Loucy (cell line): Measurements from ENCODE around the gene MOK.

Source experiments
- H2AFZ ChIP-seq: fragments of 200-600 bp; sonication (generic); 2 replicates; pipeline ENCODE4 v1.6.0; 2016; ENCODE audit warnings: antibody characterized with exemption, mild to moderate bottlenecking, low read length, moderate library complexity
- H3F3A ChIP-seq: fragments of 200-600 bp; 2 replicates; pipeline ENCODE4 v1.6.0; 2016; ENCODE audit warnings: antibody characterized with exemption, low read depth, mild to moderate bottlenecking
- H3K27me3 ChIP-seq: fragments of 200-600 bp; sonication (generic); 2 replicates; pipeline ENCODE4 v1.6.1; 2014; ENCODE audit warnings: low read length, mild to moderate bottlenecking; ENCODE audit not compliant: insufficient read depth, poor library complexity, severe bottlenecking
- H3K36me3 ChIP-seq: fragments of 200-600 bp; sonication (generic); 2 replicates; pipeline ENCODE4 v1.6.1; 2016; ENCODE audit warnings: low read length; ENCODE audit not compliant: insufficient read depth
- H3K4me1 ChIP-seq: fragments of 200-600 bp; sonication (generic); 2 replicates; pipeline ENCODE4 v1.5.1; 2014; ENCODE audit warnings: low read length, mild to moderate bottlenecking; ENCODE audit not compliant: insufficient read depth, poor library complexity, severe bottlenecking
- H3K4me2 ChIP-seq: fragments of 200-600 bp; sonication (generic); 2 replicates; pipeline ENCODE4 v1.6.0; 2014; ENCODE audit warnings: antibody characterized with exemption, low read length, low read depth, mild to moderate bottlenecking; ENCODE audit not compliant: poor library complexity, severe bottlenecking
- H3K4me3 ChIP-seq: fragments of 200-600 bp; sonication (generic); 2 replicates; pipeline ENCODE4 v1.5.1; 2014; ENCODE audit warnings: low read length, mild to moderate bottlenecking, mixed read lengths; ENCODE audit not compliant: poor library complexity, severe bottlenecking
- H3K79me2 ChIP-seq: fragments of 200-600 bp; sonication (generic); 2 replicates; pipeline ENCODE4 v1.6.1; 2014; ENCODE audit warnings: low read length; ENCODE audit not compliant: insufficient read depth
- H3K9ac ChIP-seq: fragments of 200-600 bp; sonication (generic); 2 replicates; pipeline ENCODE4 v1.6.0; 2014; ENCODE audit warnings: mild to moderate bottlenecking, low read depth, low read length, moderate library complexity; ENCODE audit not compliant: poor library complexity, severe bottlenecking
- H3K9me2 ChIP-seq: fragments of 200-600 bp; sonication (generic); replicated peaks from 2 replicates; pipeline ENCODE4 v1.6.1; 2016; ENCODE audit warnings: low read depth, low read length, mixed read lengths
- H3K9me3 ChIP-seq: fragments of 200-600 bp; sonication (generic); 2 replicates; pipeline ENCODE4 v1.6.1; 2014; ENCODE audit warnings: mild to moderate bottlenecking, antibody characterized with exemption, low read length, low read depth; ENCODE audit not compliant: insufficient read depth
- H4K20me1 ChIP-seq: fragments of 200-600 bp; sonication (generic); 2 replicates; pipeline ENCODE4 v1.6.0; 2014; ENCODE audit warnings: antibody characterized with exemption, low read length, mild to moderate bottlenecking; ENCODE audit not compliant: insufficient read depth, poor library complexity, severe bottlenecking
- EZH2phosphoT487 ChIP-seq: fragments of 200-600 bp; IDR thresholded peaks from 2 replicates; pipeline ENCODE4 v1.6.1; 2018; ENCODE audit warnings: antibody characterized with exemption, mild to moderate bottlenecking, moderate library complexity, borderline replicate concordance
- TF ChIP-seq, protein P1 (sequence below): fragments of 200-600 bp; sonication (generic); conservative IDR thresholded peaks from 2 replicates; pipeline ENCODE4 v1.5.1; 2014; ENCODE audit warnings: mild to moderate bottlenecking, antibody characterized with exemption, low read length

The MOK gene

GRCh38 chr14:102184316-102185035 is 120.5 kb downstream of the MOK start:
- H3K9ac ChIP-seq: no peak overlapping the region
- no peaks in the 10 kb centered on the region for H3K27me3 ChIP-seq
- H2AFZ ChIP-seq: no peak overlapping the region
- no peaks in the 10 kb centered on the region for H3K4me1 ChIP-seq
- no peaks in the 10 kb centered on the region for H3K9me3 ChIP-seq
- no peaks in the 10 kb centered on the region for H3K9me2 ChIP-seq
- H4K20me1 ChIP-seq: peaks cover 29% of the 10 kb centered on the region
- TF ChIP-seq EZH2phosphoT487: no peak
- TF ChIP-seq, protein P1, sequence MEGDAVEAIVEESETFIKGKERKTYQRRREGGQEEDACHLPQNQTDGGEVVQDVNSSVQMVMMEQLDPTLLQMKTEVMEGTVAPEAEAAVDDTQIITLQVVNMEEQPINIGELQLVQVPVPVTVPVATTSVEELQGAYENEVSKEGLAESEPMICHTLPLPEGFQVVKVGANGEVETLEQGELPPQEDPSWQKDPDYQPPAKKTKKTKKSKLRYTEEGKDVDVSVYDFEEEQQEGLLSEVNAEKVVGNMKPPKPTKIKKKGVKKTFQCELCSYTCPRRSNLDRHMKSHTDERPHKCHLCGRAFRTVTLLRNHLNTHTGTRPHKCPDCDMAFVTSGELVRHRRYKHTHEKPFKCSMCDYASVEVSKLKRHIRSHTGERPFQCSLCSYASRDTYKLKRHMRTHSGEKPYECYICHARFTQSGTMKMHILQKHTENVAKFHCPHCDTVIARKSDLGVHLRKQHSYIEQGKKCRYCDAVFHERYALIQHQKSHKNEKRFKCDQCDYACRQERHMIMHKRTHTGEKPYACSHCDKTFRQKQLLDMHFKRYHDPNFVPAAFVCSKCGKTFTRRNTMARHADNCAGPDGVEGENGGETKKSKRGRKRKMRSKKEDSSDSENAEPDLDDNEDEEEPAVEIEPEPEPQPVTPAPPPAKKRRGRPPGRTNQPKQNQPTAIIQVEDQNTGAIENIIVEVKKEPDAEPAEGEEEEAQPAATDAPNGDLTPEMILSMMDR: no peak
- H3K4me2 ChIP-seq: no peak overlapping the region
- H3K4me3 ChIP-seq: no peak overlapping the region
- no peaks in the 10 kb centered on the region for H3F3A ChIP-seq
- peaks cover 89% of the 10 kb centered on the region for H3K79me2 ChIP-seq
- 0 out of 2 replicates have a peak, but pooled peaks cover 6% of the 10 kb centered on the region for H3K36me3 ChIP-seq

GRCh38 chr14:102183886-102184285 is 121.1 kb downstream of the MOK start:
- Histone ChIP-seq H3K79me2 (peaks cover 86% of the 10 kb centered on the region), H2AFZ (no peak overlapping the region), H3K9me2 (no peaks in the 10 kb centered on the region), H3K4me1 (no peaks in the 10 kb centered on the region), H3K9ac (no peak overlapping the region), H3K36me3 (0 out of 2 replicates have a peak, but pooled peaks cover 6% of the 10 kb centered on the region), H3K4me2 (no peak overlapping the region), H3F3A (no peaks in the 10 kb centered on the region), H3K4me3 (no peak overlapping the region), H3K27me3 (no peaks in the 10 kb centered on the region), H3K9me3 (no peaks in the 10 kb centered on the region), H4K20me1 (peaks cover 28% of the 10 kb centered on the region)
- TF ChIP-seq, protein P1: no peak
- TF ChIP-seq EZH2phosphoT487: no peak

DNA sequence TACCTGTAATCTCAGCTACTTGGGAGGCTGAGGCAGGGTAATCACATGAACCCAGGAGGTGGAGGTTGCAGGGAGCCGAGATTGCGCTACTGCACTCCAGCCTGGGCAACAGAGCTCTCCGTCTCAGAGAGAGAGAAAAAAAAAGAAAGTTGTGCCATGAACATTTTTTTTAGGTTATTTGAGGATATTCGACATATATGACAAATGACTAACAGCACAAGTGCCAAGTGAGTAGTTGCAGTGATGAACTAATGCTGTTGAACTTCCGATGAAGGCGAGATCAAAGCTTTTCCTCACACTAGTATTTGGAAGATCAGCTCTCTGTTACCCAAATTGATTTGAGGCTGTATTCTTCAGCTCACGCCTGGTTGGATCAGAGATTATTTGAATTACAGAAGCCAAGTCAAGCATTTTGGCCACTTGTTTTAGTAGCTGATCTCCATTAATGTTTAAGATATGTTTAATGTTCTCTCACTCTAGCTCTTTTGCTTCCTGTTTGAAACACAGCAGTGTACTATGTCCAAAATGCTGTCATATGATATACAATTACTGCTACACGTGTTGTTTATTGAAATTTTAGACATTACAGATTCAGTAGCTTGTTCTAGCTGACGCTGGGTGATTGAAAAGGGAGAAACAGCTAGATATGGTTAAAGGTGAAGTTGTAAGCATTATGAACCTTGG is 121.9 kb downstream of the MOK start:
- Histone ChIP-seq H3F3A (no peaks in the 10 kb centered on the region), H3K79me2 (peaks cover 85% of the 10 kb centered on the region), H3K4me3 (no peak overlapping the region), H3K36me3 (0 out of 2 replicates have a peak, but pooled peaks cover 6% of the 10 kb centered on the region), H2AFZ (no peak overlapping the region), H4K20me1 (peaks cover 32% of the 10 kb centered on the region), H3K4me2 (no peak overlapping the region), H3K9ac (no peak overlapping the region), H3K27me3 (no peaks in the 10 kb centered on the region), H3K4me1 (no peaks in the 10 kb centered on the region), H3K9me2 (no peaks in the 10 kb centered on the region), H3K9me3 (no peaks in the 10 kb centered on the region)
- TF ChIP-seq, protein P1: no peak
- TF ChIP-seq EZH2phosphoT487: no peak
